GM21381 (cell line): ENCODE data around the gene THOC6.

ENCODE experiments used
- ATAC-seq: cut with Tn5 transposase; IDR thresholded peaks from one replicate; pipeline ENCODE4 v1.9.1; 2021; ENCODE audit warnings: mild to moderate bottlenecking, moderate library complexity; ENCODE audit not compliant: unreplicated experiment

Gene THOC6

DNA sequence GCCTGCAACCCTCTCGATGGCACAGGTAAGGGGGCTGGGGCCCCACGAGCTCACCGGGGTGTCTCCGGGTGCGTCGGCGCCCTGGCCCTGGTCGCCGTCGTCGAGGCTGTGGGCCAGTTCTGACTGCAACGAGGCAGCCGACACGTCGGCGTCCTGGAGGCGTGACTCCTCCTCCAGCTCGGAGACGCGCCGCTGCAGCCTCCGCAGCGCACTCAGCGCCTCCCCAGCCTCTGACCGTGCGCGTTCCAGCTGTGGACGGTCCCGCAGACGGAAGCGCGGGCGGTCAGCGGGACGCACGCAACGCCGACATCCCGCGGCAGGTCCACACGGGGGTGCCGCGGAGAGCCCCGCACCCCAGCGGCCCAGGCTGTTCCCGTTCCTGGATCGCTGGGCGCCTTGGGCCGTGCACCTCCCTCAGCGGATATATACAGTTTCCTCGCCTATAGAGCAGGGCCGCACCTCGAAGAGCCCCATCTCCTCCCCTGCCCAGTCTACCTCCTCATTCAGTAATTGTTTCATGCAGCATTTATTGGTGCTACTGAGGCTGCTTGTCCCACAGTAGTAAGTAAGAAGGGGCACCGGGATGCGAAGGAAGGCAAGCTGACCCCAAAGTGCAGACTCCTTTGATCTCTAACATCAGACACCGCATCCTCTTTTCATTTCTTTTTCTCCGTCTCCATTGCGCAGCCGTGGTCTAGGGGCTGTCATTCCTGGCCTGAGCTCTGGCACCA lies 5.8 kb downstream of the THOC6 start:
- ATAC-seq: no peak

DNA sequence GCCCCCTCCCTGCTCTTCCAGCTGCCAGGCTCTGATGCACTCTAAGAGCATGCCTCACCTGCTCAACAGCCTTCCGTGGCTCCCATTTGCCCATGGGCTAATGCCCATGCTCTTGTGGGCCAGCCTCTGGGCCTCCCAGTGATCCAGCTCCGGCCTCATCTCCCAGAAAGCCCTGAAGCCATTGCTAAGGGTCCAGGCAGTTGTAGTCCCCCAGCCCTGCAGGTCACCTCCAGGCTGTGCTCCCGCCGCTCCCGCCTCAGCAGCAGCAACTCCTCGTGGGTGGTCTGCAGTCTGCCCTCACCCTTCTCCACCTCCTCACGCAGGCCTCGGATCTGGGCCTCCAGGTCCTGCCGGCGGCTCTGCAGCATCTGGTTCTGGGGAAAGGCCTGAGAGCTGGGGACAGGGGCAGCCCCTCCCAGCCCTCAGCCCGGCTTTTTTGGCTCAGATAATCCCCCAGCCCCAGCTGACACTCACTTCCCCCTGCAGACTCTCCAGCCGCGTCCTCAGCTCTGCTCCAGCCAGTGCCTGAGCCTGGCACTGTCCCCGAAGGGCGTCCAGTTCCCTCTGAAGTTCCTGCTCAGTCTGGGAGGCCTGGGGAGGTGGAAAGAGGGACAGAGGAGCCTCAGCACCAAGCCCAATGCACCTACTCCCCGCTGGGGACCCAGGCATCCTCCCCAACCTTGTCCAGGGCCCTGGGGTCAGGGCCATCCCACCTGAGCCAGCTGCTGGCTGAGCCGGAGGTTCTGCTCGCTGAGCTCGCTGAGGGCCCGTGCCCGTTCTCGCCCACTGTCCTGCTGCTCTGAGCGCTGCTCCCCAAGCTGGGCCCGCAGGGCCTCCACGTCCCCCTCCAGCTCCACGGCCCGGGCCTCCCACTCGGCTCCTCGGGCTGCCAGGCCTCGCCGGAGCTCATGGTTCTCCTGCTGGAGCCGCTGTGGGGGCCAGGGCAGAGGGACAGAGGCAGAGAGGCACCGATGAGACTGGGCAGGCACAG lies 6.7 kb downstream of the THOC6 start:
- ATAC-seq: no peak

DNA sequence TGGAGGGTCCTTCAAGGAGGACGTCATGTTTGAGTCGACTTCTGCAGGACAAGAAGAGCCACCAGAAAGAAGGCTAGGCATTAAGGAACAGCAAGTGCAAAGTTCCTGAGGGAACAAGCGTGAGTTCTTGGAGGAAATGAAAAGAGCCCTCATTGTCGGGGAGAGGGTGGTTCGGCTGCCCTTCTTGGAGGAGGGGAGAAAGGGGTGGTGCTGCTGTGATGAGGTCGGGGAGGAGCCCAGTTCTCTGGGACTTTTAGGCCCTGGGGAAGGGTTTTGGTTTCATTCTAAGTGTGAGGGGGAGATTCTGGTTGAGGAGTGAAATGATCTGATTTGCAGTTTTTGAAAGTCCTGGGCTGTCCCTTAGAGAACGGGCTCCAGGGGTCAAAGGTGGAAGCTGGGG lies 8.8 kb downstream of the THOC6 start:
- ATAC-seq: no peak

DNA sequence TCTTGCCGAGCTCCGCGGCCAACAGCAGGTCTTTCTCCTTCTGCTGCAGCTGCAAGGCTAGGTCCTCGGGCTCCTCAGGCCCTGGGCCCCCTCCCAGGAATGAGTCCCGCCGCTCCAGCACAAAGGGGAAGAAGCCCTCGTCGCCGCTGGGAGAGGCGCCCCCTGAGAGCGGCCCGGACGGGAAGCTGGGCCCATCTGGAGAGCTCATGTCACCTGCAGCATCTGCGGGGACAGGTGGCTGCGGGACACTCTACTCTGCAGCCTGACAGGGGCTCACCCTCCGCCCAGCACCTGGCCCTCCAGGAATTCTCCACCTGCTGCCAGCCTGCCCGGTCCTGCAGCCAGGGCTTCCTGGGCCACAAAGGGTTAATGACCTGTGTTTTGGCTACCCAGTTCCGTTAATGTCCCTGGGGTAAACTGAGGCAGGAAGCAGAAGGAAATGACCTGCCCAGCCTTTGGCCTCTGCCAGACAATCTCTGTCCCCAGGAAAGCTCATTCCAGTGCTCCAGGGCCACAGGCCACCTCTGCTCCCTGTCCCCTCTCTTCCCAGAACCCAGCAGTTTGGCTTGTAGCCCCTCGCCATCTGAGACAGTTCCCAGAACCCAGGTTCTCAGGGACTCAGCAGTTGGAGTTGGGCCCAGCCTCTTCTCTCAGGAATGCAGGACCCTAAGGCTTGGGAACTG lies 11.6 kb downstream of the THOC6 start:
- no peak for ATAC-seq

DNA sequence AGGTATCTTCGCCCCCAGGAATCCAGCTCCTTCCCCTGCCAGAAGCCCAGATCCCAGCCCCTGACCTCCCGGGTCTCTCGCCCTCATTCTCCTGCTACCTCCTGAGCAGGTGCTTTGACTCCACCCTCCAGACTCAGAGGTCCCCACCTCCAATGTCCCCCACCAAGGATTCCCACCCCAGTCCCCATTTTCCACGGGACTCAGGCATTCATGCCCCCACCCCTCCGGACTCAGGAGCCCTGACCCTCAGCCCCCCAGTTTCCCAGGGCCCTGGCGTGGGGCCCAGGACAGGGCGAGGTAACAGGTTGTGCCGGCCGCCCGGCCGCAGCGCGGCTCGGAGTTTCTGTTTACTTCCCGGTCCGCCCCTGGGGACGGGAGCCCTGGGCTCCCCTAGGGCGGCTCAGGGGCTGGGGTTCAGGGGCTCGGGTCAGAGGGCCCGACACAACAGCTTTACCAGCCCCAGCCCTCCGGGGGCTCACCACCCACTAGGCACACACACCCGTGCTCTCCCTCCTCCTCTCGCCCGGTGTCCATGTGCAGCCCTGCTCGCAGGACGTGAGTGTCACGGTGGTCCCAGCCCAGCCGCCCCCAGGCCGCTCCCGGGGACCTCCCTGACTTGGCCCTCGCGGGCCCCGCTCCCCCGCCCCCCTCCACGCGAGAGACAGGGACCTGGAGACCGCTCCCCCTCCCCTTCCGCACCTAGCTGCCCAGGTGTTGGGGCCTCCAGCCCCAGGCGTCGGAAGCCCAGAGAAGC lies 12.3 kb downstream of the THOC6 start:
- ATAC-seq: no peak

DNA sequence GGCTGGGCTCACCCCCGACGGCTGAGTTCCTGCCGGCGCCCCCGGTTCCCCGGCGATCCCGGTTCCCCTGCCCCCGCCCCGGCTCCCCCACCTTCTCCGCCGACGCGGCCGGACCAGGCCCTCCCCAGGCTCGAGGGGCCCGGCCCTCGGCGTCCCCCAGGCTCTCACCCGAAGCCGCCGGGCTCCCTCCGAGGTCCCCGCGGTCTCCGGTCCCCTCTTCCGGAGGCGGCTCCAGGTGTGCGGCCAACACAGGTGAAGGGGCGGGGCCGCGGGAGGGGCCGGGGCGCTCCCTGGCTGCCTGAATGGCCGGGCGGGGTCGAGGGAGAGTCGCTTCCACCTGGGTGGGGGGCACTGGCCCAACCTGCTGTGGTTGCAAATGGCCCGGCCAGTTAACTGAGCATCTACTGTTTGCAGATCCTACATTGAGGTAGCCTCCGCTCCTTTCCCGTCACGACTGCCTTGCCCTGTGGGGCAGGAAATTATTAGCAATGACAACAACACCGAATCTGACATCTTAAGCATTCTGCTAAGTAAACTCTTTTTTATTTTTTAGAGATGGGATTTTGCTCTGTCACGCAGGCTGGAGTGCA lies 13.0 kb downstream of the THOC6 start, which contains the start of gene BICDL2:
BICDL2 (minus strand) TSS at position 219 of the 590 bp plus-strand sequence. CDS start 1,448 bp downstream, outside the sequence.
- ATAC-seq: no peak

DNA sequence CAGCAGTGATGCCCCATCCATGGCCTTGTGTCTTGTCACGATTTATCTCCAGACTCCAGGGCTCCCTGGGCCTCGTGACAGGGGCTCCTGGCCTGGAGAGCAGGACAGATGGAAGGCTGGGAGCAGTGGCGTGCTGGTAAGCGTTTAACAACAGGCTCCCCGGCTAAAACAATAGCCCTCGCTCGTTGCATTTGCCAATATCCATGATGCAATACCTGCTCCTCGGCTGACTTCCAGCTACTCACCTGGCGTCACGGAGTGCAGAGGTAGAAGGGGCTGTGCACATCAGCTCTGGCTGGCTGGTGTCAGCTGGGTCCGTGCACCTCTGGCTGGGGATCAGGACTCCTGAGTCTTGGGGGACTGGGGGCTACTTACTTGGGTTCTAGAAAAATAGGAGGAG lies 14.4 kb downstream of the THOC6 start:
- no peak for ATAC-seq

DNA sequence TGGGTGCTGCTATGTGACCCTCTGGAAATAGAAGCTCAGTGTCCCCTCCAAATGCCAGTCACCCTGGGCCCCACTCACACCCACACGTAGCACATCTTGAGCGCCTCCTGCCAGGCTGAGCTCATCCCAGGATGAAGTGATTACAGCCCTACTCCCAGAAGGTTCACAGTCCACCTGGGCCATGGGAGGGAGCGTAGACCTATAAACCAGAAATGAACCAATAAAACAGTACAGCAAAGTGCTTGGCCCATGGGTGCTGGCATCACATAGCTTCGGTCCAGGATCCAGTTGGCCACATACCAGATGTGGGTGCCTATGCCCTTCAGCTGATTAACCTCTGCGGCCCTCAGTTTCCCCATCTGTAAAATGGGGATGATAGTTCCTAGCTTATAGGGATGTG lies 15.1 kb downstream of the THOC6 start:
- ATAC-seq: no peak

DNA sequence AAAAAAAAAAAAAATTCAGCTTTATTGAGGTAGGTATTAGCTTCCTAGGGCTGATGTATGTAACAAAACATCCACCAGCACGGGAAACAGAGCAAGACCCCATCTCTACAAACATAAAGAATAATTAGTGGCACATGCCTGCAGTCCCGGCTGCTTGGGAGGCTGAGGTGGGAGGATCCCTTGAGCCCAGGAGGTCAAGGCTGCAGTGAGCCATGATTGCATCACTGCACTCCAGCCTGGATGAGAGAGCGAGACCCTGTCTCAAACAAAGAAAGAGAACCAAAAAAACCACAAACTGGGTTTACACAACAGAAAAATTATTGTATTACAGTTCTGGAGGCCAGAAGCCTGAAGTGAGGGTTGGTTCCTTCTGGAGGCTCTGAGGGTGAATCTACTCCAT lies 18.5 kb downstream of the THOC6 start:
- no peak for ATAC-seq

DNA sequence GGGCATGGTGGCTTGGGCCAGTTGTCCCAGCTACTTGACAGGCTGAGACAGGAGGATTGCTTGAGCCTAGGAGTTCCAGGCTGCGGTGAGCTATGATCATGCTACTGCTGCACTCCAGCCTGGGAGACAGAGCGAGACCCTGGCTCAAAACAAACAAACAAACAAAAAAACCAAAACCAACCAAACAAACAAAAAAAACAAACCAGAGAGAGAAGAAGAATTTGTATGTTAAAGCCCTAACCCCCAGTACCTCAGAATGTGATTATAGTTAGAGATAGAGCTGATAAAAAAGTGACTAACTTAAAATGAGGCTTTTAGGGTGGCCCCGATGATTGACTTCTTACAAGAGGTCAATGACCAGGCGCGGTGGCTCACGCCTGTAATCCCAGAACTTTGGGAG lies 20.9 kb downstream of the THOC6 start:
- no peak for ATAC-seq

DNA sequence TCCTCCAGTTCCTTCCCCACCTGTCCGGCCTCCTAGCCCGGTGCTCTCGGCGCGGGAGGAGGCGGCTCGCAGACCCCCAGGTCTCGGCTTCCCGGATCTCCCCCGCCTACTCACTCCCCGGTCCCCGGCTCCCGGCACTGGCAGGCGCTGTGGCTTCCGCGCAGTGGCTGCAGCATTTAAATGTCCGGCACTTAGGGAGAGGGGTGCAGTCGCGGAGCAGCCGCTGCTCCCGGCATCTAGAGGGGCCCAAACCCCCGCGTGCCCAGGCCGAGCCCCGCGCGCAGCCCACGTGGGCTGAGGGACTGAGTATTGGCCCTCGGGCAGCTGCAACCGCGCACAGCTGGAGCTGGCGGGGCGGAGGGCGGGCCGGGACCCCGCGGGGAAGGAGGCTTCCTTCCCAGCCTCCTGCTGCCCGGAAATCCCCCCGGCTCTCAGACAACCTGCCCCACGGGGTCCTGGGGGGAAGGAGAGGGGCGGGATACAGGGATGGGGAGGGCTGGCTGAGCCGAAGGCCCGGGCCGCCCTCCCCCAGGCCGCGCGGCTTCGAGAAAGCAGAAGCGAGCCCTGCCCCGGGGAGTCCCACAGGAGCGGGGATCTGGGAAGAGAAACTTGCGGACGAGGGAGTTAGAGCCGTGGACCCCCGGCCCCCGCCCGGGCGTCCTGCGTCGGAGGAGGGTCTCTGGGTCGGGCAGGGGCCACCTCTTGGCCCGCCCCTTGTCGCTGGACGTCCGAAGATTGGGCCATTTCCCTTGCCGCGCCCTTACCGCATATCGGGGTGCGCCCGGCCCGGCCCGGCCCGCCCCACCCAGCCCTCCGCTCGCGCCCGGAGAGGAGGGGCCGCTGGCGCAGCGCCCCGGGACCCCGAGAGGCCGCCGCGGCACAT lies 22.2 kb downstream of the THOC6 start, which contains the start of gene MMP25:
MMP25 (plus strand) TSS at position 804 of the 883 bp plus-strand sequence. CDS start 357 bp downstream, outside the sequence.
- no peak for ATAC-seq

DNA sequence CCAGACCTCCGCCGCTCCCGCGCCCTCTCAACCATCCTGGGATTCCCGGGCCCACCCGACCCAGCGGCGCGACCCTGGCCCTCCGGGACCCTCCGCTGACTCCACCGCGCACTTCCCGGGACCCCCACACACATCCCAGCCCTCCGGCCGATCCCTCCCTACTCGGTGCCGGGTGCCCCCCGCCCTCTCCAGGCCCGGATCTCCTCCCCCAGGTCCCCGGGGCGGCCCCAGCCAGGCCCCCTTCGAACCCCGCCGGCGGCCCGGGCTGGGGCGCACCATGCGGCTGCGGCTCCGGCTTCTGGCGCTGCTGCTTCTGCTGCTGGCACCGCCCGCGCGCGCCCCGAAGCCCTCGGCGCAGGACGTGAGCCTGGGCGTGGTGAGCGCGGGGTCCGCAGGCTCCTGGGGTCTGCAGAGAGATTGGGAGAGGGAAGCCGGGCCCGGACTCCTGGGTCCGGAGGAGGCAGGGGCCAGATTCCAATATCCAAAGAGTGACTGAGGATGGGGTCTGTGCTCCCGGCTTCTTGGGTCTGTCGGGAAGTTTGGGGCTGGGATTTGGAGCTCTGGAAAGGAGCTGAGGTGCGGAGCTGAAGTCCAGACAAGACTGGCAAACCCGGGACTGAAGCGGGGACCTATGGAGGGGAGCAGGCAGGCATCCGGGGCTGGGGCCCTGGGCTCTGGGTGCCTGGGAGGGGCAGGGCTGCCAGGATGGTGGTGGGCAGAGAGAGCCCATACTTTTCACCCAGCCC lies 23.0 kb downstream of the THOC6 start:
- ATAC-seq: no peak

DNA sequence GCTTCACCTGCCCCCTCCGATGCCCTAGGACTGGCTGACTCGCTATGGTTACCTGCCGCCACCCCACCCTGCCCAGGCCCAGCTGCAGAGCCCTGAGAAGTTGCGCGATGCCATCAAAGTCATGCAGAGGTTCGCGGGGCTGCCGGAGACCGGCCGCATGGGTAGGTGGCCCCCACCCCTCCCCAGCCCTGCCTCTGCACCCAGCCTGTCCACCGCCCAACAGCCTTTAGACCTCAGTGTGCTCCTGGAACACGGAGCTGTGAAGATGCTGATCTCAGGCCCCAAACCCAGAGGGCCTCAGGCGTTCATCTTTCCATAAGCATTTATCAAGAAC lies 23.5 kb downstream of the THOC6 start:
- no peak for ATAC-seq

DNA sequence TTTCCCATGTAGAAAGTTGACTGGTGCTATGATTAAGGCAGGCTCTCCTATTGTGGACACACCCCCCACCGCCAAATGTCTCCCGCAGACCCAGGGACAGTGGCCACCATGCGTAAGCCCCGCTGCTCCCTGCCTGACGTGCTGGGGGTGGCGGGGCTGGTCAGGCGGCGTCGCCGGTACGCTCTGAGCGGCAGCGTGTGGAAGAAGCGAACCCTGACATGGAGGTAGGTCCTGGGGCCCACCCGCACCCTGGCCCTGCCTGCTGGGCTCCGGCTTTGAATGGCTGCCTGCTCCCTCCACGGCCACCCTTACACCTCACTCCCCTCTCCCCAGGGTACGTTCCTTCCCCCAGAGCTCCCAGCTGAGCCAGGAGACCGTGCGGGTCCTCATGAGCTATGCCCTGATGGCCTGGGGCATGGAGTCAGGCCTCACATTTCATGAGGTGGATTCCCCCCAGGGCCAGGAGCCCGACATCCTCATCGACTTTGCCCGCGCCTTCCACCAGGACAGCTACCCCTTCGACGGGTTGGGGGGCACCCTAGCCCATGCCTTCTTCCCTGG lies 26.2 kb downstream of the THOC6 start:
- no peak for ATAC-seq

DNA sequence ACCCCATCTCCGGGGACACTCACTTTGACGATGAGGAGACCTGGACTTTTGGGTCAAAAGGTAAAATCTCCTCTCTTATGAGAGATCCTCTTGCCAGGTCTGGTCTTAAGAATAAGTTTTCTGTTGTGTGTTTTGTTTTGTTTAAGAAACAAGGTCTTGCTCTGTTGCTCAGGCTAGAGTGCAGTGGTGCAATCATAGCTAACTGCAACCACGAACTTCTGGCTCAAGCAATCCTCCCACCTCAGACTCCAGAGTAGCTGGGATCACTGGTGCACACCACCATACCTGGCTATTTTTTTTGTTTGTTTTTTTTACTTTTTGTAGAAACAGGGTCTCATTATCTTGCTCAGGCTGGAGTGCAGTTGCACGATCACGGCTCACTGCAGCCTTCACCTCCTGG lies 26.7 kb downstream of the THOC6 start:
- no peak for ATAC-seq

DNA sequence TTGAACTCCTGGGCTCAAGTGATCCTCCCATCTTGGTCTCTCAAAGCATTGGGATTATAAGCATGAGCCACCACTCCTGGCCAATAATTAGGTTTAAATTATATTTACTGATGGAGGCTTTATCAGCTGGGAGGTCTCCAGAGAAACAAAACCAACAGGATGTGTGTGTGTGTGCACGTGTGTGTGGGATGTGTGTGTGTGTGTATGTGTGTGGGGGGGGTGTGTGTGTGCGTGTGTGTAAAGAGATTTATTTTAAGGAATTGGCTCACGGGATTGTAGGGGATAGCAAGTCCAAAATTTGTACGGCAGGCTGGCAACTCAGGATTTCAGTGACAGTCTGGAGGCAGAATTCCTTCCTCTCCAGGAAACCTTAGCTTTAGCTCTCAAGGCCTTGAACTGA lies 27.2 kb downstream of the THOC6 start:
- no peak for ATAC-seq

DNA sequence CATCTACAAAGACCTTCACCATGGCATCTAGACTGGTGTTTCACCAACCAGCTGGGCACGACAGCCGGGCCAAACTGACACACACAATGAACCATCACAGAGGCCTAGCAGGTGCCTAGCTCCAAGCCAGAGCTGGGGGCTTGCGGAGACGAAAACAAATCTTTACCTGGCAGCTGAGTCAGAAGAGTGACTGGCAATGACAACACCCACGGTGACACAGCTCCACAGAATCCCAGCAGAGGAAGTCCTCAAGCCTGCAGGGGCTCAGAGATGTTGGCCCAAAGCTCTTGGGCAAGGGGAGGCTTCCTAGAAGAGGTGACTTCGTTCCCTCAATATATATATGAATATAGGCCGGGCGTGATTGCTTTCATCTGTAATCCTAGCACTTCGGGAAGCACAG lies 27.7 kb downstream of the THOC6 start:
- no peak for ATAC-seq
